ENCODE measurements around the gene PHAF1. TPM values are rescaled to one million over a fixed set of nuclear protein-coding genes. Genes with fewer than 3 reads are reported as not detected.

PHAF1 gene
- total and polyA plus RNA-seq, 9 of the 15 experiments (the other 6 are each of a cell fraction or from before 2014, with no cell fraction given), result 5.1 to 25.4 (median 13.8) TPM

DNA sequence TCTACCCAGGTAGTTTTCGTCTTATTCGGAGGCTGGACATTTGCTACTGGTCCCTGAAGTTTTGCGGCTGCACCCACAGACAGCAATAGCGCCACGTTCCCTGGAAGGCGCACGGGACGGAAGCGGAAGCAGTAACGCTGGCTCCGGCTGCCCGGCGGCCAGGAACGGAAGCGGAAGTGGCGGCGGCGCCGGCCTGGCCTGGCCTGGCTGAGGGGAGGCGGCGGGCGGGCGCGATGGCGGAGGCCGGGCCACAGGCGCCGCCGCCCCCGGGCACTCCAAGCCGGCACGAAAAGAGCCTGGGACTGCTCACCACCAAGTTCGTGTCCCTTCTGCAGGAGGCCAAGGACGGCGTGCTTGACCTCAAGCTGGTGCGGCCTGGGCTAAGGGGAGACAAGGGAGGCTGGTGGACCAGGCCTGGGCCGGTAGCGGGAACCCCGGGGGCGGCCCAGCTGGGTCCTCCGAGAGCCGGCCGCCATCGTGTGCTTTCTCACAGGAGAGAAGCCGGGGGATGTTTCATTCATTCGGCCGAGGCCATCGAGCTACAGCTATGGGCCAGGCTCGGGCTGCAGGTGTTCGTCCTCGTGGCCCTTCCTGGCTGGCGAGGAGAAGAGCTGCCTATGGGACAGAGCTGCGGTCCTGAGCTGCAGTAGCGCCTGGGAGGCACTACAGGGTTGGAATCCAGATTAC is 82.4 kb downstream of the PHAF1 start, which contains the start of gene E2F4 (continued):
- TF ChIP-seq POLR2A (conservative IDR thresholded peaks at IDR 0.05) (peak; percentile 66; the same call in 1 of the 2 replicates), MTA2 (IDR thresholded peaks at IDR 0.05; ENCODE audit: low read depth) (no peak), YY1 (IDR thresholded peaks at IDR 0.05; ENCODE audit: borderline replicate concordance in 1 of 3, control insufficient read depth in 1 of 3, extremely low read depth in 1 of 3, insufficient read depth in 3 of 3, insufficient read length in 1 of 3, insufficient replicate concordance in 2 of 3, low read depth in 1 of 3, low read length in 2 of 3) (peak in 2 of 3 experiments; percentile 70 to 83), PML (IDR thresholded peaks at IDR 0.05; ENCODE audit: low read length) (0 out of 2 replicates have a peak, but pooled peaks have one; percentile 18), ARID4B (CRISPR knock-in tag; IDR thresholded peaks at IDR 0.05) (peak; percentile 85), BHLHE40 (IDR thresholded peaks at IDR 0.05; ENCODE audit: low read length) (peak; percentile 95), ZNF253 (CRISPR knock-in tag; conservative IDR thresholded peaks at IDR 0.05) (no peak), SIX5 (IDR thresholded peaks at IDR 0.05; ENCODE audit: borderline replicate concordance in 1 of 2, insufficient read depth in 1 of 2, low read depth in 1 of 2, low read length in 2 of 2) (no peak), SRSF7 (optimal IDR thresholded peaks at IDR 0.05; ENCODE audit: low read depth, low read length) (no peak)
- TF ChIP-seq, protein P1, sequence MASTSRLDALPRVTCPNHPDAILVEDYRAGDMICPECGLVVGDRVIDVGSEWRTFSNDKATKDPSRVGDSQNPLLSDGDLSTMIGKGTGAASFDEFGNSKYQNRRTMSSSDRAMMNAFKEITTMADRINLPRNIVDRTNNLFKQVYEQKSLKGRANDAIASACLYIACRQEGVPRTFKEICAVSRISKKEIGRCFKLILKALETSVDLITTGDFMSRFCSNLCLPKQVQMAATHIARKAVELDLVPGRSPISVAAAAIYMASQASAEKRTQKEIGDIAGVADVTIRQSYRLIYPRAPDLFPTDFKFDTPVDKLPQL (IDR thresholded peaks at IDR 0.05; ENCODE audit: extremely low read depth, insufficient read length), result no peak
- TF ChIP-seq, protein P2, sequence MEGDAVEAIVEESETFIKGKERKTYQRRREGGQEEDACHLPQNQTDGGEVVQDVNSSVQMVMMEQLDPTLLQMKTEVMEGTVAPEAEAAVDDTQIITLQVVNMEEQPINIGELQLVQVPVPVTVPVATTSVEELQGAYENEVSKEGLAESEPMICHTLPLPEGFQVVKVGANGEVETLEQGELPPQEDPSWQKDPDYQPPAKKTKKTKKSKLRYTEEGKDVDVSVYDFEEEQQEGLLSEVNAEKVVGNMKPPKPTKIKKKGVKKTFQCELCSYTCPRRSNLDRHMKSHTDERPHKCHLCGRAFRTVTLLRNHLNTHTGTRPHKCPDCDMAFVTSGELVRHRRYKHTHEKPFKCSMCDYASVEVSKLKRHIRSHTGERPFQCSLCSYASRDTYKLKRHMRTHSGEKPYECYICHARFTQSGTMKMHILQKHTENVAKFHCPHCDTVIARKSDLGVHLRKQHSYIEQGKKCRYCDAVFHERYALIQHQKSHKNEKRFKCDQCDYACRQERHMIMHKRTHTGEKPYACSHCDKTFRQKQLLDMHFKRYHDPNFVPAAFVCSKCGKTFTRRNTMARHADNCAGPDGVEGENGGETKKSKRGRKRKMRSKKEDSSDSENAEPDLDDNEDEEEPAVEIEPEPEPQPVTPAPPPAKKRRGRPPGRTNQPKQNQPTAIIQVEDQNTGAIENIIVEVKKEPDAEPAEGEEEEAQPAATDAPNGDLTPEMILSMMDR (IDR thresholded peaks at IDR 0.05 in 2 of 3, conservative IDR thresholded peaks at IDR 0.05 in 1 of 3; ENCODE audit: insufficient read depth in 2 of 3, low read depth in 1 of 3, low read length in 3 of 3), result no peak
- TF ChIP-seq, protein P3, sequence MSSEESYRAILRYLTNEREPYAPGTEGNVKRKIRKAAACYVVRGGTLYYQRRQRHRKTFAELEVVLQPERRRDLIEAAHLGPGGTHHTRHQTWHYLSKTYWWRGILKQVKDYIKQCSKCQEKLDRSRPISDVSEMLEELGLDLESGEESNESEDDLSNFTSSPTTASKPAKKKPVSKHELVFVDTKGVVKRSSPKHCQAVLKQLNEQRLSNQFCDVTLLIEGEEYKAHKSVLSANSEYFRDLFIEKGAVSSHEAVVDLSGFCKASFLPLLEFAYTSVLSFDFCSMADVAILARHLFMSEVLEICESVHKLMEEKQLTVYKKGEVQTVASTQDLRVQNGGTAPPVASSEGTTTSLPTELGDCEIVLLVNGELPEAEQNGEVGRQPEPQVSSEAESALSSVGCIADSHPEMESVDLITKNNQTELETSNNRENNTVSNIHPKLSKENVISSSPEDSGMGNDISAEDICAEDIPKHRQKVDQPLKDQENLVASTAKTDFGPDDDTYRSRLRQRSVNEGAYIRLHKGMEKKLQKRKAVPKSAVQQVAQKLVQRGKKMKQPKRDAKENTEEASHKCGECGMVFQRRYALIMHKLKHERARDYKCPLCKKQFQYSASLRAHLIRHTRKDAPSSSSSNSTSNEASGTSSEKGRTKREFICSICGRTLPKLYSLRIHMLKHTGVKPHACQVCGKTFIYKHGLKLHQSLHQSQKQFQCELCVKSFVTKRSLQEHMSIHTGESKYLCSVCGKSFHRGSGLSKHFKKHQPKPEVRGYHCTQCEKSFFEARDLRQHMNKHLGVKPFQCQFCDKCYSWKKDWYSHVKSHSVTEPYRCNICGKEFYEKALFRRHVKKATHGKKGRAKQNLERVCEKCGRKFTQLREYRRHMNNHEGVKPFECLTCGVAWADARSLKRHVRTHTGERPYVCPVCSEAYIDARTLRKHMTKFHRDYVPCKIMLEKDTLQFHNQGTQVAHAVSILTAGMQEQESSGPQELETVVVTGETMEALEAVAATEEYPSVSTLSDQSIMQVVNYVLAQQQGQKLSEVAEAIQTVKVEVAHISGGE (CRISPR knock-in tag; IDR thresholded peaks at IDR 0.05), result peak in 2 of 3 experiments; percentile 66 to 91; a peak in 4 of 6 replicates
- TF ChIP-seq, protein P4, sequence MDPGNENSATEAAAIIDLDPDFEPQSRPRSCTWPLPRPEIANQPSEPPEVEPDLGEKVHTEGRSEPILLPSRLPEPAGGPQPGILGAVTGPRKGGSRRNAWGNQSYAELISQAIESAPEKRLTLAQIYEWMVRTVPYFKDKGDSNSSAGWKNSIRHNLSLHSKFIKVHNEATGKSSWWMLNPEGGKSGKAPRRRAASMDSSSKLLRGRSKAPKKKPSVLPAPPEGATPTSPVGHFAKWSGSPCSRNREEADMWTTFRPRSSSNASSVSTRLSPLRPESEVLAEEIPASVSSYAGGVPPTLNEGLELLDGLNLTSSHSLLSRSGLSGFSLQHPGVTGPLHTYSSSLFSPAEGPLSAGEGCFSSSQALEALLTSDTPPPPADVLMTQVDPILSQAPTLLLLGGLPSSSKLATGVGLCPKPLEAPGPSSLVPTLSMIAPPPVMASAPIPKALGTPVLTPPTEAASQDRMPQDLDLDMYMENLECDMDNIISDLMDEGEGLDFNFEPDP (CRISPR knock-in tag; IDR thresholded peaks at IDR 0.05), result no peak

All from K562 (cell line).